COLO829 (cell line): Measurements from ENCODE around the gene PVALEF.
"Not testable (repeated sequence)": the region's sequence is repeated elsewhere in the genome, so short reads cannot be mapped to it uniquely, and the experiment has no call there.

Experiments used
- DNase-seq: peaks from one replicate; pipeline ENCODE4 v3.0.0; 2012; ENCODE audit warnings: low spot score

PVALEF gene

GRCh38 chr17:81144423-81144781 lies 20.9 kb upstream of the PVALEF start:
- no peak for DNase-seq

- not testable (repeated sequence) for DNase-seq
Measured at GRCh38 chr17:81146208-81146607, 19.1 kb upstream of the PVALEF start.

DNA sequence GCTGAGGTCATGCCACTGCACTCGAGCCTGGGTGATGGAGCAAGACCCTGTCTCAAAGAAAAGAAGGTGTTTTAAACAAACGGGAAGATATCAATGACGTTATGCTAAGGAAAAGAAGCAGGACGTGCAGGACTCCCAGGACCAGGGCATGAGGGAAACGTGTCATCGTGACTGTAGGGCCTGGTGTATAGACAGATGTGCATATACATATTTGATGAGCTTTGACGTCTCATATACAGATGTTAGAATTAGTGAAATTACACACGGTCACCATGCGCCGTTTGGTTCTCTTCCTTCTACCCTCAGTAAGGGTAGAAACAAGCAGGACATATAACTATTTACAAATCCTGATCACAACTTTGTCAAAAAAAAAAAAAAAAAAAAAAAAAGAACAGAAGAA lies 17.6 kb upstream of the PVALEF start:
- no peak for DNase-seq

DNA sequence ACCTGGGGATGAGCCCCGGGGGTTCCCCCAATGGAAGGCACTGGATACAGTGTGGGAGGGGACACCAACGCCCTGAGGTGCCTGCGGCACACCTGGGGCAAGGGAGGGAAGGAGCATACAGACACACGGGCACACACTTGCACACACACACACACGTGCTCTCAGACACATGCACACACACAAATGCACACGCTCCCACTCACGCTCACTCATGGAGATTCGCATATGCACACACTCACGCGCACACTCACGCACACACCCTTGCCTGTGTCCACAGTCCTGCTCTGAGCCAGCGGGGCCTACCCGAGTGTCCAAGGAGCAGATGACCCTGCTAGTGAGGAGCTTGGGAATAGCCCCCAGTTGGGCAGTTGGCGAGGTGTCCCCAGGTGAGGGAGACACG lies 16.7 kb upstream of the PVALEF start:
- no peak for DNase-seq

DNA sequence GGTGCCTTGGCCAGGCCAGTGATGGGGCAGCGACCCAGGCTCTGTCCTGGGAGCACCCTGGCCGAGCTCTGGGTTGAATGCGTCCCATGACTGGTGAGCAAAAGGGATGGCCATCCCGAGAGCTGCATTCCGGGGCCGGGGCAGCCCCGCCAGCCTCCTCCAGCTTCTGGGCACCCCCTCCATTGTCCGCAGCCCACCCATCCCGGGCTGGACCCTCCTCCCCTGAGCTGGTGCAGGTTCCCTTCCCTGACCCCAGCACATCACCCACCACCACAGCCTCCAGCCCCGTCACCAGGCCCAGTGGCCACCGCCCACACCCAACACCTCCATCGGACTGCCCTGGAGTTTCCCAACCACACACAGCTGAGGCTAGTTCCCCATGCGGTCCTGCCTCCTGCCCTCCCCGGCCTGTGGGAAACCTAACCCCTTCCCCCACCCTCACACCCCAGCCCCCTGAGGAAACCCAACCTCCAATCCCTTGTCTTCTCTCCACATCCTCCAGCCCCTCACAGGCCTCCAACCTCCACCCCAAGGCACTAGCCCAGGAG lies 16.2 kb upstream of the PVALEF start:
- no peak for DNase-seq

- DNase-seq, result no peak
Measured at GRCh38 chr17:81150377-81151077, 14.8 kb upstream of the PVALEF start.

GRCh38 chr17:81151278-81151677 lies 14.0 kb upstream of the PVALEF start:
- DNase-seq, result no peak

- DNase-seq, result peak; percentile 25
Measured at GRCh38 chr17:81152288-81152828, 12.9 kb upstream of the PVALEF start.

DNA sequence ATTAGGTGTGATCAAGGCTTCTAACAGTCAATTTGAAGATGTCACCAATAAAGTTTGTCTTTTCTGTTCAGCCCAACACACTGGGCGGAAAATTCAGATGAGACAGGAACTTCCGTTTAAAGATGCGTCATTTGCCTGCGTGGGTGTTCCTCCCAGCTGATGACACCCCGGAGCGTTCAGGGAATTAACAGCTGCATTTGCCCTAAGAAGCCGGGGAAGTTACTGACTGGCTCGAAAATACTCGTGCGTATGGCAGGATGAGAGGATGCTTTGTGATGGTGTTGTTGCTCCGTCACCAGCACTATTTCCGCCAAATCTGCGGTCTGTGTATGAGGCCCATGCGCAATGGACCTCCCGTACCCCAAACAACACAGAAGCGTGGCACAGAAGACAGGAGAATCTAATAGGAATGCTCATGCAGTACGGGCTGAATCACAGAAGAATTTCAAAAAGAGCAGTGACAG lies 11.9 kb upstream of the PVALEF start:
- peak; percentile 96 for DNase-seq

DNA sequence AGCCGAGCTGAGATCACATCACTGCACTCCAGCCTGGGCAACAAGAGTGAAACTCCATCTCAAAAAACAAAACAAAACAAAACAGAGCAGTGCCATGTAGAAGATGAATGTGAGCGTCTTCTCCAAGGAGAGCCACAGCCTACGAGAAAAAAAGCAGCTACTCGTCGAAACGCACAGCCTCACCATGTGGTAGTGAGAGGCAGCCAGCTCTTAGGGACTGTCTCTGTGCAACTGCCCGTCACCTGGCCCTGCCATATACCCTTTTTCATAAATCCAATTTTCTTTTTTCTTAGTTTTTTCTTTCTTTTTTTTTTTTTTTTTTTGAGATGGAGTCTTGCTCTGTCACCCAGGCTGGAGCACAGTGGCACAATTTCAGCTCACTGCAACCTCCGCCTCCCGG lies 11.3 kb upstream of the PVALEF start:
- not testable (repeated sequence) for DNase-seq

- no peak for DNase-seq
Measured at GRCh38 chr17:81154961-81155360, 10.3 kb upstream of the PVALEF start.

DNA sequence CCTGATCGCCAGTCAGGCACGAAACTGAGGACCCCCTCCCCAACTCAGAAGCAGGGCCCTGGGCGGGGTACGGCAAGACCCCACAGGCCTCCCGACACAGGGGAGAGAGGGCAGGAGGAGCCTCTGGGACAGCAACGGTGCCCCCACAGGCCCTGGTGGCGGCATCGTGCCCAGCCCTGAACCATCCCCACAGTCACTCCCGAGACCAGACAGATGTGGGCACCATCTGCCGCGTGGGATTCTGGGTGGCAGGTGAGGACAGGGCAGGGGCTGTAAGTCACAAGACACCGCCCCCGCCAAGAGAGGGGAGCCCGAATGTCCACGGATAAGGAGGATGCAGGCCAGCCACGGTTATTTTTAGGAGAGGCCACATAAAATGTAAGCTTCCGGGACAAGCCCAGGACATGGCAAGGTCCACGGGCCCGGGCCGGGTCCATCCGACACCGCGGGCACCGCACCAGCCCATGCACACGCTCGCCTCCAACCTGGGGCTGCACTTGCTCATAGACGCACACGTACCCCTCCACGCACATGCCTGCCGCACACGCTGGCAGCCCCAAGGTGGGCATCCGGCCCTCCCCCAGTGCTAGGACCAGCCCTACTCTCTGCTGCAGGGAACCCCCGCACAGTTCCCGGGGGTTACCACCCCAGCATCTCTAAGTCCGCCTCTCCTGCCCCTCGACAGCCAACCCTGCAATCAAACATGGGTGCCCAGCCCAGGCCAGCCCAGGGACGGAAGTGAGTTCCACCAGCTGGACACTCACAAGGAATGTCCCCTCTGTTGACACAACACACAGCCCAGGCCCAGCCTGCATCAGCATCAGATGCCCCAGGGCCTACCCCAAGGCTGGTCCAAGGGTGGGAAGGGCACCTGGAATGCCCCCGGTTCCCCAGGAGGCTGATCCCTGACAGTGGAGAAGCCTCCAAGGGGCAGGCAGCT lies 8.2 kb upstream of the PVALEF start:
- DNase-seq, result no peak

DNA sequence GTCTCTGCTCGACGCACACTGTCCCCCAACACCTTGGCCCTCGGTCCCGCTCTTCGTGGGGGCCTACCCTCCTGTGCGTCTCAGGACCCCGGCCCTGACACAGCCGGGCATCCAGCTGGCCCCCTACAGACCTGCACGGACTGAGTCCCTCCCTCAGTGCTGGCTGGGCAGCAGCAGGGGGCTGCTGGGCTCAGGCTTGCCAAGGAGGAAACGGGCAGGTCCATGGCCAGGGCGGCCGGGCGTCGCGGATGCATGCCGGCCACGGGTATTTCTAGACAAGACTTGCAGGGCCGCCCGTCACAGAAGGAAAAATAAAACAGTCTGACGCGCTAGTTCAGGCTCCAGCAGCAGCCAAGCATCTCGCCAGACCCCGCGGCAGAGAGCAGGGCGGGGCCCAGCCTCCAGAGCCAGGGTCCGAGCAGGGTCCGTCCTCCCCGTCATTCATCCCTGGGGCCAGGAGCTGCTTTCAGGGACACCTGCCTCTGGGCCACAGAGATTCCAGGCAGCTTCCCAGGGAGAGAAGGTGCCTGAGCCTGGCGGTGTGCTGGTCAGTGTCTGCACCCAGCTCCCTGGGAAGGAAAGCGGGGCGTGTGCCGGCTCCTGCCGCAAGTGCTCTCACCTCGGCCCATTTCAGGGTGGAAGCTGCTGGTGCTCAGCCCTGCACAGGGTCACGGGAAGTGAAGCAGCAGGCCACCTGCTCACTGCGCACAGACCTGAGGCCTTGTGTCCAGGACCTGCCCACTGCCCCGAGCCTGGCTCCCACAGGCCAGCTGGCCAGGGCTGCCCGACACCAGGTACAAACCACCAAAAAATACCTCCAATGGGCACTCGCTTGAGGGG lies 7.2 kb upstream of the PVALEF start:
- DNase-seq, result no peak

- DNase-seq, result no peak
Measured at GRCh38 chr17:81158688-81159590, 6.4 kb upstream of the PVALEF start.

DNA sequence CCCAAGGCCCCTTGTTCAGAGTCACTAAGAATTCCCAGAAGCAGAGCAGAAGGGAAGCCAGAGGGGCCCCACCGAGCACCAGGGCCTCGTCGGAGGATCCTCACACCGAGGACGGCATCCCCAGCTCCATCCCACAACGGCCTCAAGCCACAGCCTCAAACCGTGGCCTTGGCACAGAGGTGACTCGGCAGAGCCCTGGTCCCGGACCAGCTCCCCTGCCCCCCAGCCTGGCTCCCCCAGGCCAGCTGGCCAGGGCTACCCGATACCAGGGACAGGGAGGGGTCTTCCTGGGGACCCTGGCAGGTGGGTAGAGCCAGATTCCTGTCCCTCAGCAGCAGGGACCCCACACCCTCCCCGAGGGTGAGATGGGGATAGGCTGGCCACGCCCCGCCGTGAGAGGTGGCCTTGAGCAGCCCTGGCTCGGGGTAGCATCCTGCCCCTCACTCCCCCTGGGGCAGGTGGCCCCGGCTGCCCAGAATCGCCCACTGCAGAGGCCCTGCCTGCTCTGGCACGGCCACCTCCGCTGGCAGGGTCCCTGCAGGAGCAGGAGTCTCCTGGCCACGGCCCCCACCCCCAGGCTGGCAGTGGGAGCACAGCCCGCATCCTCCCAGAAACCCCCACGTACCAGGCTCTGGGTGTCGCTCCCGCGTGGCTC lies 5.6 kb upstream of the PVALEF start:
- no peak for DNase-seq

DNA sequence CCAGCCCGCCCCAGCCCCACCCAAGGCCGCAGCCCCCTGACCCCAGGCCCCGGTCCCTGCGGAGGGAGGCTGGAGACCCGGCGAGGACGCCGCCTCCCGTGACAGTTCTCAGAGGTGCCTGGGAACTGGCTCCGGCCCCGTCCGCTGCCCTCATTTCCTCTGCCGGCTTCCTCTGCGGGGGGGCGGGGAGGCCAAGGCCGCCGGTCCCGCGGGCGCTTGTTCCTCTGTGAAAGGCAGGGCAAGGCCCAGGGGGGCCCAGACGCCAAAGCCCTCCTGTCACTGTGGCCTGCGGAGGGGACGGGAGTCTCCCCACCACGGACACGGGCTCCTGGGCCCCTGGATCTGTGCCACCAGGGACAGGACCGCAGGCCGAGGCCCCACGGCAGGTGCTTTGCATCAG lies 5.0 kb upstream of the PVALEF start:
- DNase-seq, result no peak

GRCh38 chr17:81160747-81161453 lies 4.4 kb upstream of the PVALEF start:
- no peak for DNase-seq

DNA sequence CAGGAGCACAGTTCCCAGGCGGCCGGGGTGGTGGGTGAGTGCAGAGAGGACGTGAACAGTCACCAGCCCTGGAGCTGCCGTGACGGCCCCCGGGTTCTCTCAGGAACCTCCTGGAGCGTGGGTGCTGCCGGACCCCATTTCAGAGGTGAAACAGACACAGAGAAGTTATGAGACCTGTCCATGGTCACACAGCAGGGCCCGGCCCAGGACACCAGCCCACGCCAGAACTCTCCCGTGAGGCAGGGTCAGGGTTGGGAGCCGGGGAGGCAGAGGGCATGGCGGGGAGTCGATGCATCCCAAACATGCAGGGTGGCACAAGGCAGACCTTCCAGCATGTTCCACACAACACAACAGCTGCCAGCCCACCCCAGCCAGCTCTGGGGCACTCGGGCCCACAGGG lies 3.8 kb upstream of the PVALEF start:
- DNase-seq, result no peak

DNA sequence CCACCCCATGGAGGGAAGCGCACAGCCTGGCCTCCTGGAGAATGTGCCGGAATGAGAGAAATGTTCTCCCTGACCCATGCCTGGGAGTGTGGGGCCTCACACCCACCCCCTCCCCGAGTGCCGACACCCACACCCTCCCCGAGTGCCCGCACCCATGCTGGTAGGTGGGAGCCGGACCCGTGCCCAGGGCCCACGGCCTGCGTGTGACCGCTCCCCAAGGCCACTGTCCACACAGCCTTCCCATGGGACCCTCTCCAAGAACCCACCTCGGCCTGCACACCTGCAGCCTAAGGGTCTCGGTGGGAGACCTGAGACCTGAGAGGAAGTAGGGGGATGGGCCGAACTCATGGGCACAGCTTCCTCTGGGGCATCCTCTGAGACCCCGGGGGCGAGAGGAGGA lies 3.3 kb upstream of the PVALEF start:
- no peak for DNase-seq

DNA sequence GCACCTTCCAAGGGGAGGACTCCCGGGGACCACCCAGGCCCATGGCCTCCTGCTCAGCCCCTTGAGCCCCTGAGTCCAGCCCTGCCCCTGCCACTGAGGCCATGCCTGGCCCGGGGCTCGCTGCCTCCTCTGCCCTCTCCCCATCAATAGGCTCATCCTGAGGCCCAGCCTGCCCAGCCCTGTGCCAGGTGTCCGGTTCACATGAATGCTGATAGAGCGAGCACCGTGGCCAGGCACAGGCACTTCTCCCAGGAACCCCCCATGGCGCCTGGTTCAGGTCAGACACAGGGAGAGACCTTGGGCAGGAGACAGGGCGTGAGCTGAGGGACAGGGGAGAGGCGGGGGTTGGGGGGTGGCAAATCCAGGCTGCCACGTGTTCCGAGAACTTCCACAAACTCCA lies 2.8 kb upstream of the PVALEF start:
- DNase-seq, result no peak
